ENCODE data around the gene OTOG.

OTOG gene

DNA sequence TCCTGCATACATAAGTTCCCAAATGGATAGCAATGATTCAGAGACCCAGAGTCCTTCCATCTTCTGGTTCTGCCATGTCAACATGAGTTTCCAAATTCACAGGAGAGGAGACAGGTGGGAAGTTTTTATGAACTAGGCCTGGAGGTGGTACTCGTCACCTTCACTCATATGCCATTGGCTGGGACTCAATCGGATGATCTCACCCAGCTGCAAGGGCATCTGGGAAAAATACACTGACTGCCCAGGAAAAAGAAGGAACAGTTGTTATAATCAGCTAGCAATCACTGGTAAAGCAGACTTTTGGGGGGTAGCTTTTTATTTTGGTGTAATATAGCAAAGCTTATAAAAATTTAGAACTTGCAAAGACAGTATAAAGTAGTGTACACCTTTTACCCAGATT, 83.9 kb downstream of the OTOG start:
- DNase-seq = no peak

DNA sequence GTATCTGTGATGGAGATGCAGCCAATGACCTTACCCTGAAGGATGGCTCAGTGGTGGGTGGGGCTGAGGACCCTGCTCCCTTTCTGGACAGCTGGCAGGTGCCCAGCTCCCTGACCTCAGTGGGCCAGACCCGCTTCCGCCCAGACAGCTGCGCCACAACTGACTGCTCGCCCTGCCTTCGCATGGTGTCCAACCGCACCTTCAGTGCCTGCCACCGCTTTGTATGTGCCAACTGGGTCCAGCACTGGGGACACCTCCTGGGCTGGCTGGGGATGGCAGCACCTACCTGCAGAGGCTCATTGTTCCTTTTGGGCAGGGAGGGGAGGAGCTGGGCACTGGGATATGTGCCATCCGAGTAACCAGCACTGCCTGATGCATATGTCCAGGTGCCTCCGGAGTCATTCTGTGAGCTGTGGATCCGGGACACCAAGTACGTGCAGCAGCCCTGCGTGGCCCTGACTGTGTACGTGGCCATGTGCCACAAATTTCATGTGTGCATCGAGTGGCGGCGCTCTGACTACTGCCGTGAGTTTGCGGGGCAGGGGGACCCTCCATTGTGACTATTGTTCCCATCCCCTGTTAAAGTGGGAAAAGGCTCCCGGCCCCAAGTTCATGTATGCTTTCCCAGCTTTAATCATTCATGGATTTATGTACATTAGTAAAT, 84.8 kb downstream of the OTOG start:
- no peak for DNase-seq

- no peak for DNase-seq
These were observed 86.4 kb downstream of the OTOG start for GRCh38 chr11:17633279-17633986.

DNA sequence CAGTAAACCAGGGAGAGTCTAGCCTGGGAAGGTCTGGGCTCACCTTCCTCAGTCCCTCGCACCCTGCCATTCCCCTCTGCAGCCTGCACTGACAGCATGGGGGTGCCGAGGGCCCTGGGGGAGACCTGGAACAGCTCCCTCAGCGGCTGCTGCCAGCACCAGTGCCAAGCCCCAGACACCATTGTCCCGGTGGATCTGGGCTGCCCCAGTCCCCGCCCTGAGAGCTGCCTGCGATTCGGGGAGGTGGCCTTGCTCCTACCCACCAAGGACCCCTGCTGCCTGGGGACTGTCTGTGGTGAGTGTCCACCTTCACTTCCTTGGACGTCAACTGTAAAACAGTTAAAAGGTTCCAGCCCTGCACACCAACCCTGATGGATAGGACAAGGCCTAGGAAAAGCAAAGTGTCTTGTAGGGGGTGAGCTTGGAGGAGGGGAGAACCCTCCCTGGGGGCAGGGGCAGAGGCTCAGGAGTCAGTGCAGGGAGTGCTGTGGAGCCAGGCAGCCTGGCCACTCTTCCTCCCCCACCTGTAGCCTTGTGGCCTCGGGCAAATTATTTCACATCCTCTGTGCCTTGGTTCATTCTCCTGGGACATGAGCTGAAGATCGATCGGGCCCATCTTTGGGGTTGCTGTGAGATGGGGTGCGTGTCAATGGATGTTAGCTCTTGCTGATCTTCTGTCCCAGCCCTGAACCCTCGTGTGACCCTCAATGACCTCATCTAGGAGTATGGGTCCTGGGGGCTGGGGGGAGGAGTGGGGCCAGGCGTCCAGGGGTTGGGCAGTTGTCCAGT, 87.1 kb downstream of the OTOG start:
- DNase-seq = no peak

DNA sequence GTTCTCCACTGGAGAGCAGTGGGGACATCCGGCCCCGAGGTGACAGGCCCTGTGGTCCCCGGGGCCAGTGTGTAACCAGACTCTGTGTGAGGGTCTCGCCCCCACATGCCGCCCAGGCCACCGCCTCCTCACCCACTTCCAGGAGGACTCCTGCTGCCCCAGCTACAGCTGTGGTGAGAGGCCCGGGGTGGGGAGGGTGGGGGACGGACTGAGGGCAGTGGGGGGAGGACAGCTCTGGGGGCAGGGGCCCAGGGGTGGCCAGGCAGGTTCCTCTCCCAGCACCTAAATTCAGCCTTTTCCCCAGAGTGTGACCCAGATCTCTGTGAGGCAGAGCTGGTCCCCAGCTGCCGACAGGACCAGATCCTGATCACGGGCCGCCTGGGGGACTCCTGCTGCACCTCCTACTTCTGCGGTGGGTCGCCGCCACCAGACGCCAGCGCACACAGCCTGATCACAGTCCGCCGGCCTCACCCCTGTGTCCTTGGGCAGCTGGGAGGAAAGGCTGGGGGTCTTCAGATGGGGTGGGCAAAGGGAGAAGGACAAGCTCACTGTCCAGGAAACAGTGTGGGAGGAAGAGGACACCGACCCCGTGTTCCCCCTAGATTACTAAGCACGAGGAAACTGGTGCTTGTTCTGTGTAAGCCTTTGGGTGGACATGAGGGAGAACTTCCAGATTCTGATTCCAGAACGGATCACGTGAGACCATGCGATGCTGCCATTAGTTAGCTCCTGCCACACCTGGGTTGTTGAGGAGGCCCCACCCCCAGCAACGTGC, 87.9 kb downstream of the OTOG start:
- no peak for DNase-seq

GRCh38 chr11:17635551-17635938, 88.5 kb downstream of the OTOG start:
- DNase-seq = no peak

GRCh38 chr11:17636721-17637120, 89.7 kb downstream of the OTOG start:
- DNase-seq = no peak

DNA sequence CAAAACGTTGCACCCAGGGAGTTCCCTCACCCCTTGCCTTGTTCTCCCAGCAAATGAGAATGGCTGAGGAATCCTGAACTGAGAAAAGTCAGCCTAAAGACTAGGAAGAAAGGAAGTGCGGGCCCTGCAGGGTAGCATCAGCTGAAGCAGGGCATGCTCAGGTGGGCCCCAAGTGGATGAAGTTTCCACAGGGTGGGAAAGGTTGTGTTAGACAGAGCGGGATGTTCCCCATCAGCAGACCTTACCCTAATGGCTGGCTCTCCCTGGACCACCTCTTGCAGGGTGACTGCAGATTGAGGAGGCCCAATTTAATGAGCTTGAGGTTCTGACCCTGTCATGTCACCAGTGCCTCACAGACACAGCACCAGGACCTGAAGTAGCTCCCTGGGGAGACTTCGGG, 90.8 kb downstream of the OTOG start:
- DNase-seq = no peak

- no peak for DNase-seq
These were observed 91.3 kb downstream of the OTOG start for GRCh38 chr11:17638311-17638710.

GRCh38 chr11:17639091-17639490, 92.0 kb downstream of the OTOG start:
- no peak for DNase-seq

DNA sequence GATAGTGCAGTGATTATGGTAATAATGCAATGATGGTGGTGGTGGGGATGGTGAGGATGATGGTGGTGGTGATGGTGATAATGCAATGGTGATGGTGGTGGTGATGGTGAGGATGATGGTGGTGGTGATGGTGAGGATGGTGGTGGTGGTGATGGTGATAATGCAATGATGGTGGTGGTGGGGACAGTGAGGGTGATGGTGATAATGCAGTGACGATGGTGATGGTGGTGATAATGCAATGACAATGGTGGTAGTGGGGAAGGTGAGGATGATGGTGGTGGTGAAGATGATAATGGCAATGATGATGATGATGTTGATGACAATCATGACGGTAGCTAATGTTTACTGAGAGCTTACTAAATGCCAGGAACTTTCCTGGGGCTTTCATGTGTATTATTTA, 92.7 kb downstream of the OTOG start:
- DNase-seq = no peak

- DNase-seq = no peak
These were observed 93.6 kb downstream of the OTOG start for GRCh38 chr11:17640493-17641164.

- DNase-seq = no peak
These were observed 94.8 kb downstream of the OTOG start for GRCh38 chr11:17641792-17642350.

GRCh38 chr11:17642370-17642769, 95.3 kb downstream of the OTOG start:
- DNase-seq = no peak

DNA sequence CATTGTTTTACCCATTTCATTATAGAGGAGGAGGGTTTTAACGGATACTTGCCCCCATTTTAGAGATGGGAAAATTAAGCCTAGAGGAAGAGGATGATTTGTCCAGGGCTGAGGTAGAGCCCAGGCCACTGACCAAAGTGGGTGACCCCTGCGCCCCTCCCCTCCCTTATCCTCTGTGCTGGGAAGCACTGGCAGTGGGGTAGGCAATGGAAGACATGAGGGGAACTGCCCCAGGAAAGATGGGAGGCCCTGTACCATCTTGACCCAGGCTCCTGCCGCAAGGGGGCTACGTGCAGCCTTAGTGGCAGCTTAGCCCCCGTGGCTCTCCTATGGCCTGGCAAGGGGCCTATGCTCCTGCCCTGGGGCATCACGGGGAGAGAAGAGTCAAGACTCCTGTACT, 95.9 kb downstream of the OTOG start:
- DNase-seq = no peak

GRCh38 chr11:17643506-17644405, 96.7 kb downstream of the OTOG start:
- DNase-seq = no peak

DNA sequence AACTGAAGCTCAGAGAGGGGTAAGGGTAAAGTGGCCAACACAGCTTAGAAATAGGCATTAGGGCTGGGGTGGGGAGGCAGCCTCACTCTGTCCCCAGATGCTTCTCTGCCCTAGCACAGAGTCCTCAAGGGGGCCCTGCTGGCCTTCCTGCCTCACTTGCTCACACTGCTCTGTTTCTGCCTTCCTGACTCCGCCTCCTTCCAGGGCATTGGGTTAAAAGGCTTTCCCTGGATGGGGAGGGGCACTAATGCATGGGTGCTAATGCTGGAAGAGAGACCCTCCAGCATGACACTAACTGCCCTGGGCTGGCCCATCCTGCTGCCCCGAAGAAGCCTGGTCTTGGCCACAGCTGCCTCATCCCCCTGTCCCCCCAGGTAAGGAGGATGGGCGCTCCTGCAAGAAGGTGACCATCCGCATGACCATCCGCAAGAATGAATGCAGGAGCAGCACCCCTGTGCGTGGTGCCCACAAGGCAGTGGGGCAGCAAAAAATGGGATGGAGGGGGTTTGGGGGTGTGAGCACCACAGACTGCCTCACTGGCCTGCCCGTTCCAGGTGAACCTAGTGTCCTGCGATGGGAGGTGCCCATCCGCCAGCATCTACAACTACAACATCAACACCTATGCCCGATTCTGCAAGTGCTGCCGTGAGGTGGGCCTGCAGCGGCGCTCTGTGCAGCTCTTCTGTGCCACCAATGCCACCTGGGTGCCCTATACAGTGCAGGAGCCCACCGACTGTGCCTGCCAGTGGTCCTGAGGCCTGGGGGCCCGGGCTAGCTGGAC, 98.3 kb downstream of the OTOG start:
- no peak for DNase-seq

- DNase-seq = no peak
These were observed 99.5 kb downstream of the OTOG start for GRCh38 chr11:17646451-17647145.
